DOHH2 (cell line): ENCODE data around the gene EMILIN3.

Source experiments
- EZH2phosphoT487 ChIP-seq: fragments of 200-600 bp; sonication (generic); IDR thresholded peaks from 2 replicates; pipeline ENCODE4 v1.6.1; 2017; ENCODE audit warnings: borderline replicate concordance, mild to moderate bottlenecking, antibody characterized with exemption, low read length, moderate library complexity, mixed read lengths
- TF ChIP-seq, protein P1 (sequence below): fragments of 200-600 bp; sonication (generic); IDR thresholded peaks from one replicate; pipeline ENCODE4 v1.5.1; 2014; ENCODE audit warnings: antibody characterized with exemption, mild to moderate bottlenecking, low read depth, low read length; ENCODE audit not compliant: poor library complexity, severe bottlenecking

DNA sequence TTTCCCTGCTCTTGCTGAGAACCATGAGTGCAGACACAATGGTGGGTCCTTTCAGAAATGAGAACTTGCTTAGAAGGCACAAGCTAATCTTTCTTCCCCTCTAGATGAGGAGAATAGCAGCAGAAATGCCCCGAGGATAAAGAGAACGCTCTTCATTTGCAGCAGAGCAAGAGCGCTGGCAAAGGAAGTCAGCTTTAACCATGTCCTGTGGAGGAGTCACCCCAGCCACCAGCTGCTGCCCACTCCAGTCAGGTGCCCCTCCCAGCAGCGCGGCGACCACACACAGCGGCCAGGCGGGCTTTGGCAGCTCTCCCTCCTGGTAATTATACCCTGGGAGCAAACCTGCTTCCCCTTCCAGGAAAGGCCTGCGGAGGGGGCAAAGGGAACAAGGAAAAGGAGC lies 42.4 kb upstream of the EMILIN3 start:
- TF ChIP-seq, protein P1, sequence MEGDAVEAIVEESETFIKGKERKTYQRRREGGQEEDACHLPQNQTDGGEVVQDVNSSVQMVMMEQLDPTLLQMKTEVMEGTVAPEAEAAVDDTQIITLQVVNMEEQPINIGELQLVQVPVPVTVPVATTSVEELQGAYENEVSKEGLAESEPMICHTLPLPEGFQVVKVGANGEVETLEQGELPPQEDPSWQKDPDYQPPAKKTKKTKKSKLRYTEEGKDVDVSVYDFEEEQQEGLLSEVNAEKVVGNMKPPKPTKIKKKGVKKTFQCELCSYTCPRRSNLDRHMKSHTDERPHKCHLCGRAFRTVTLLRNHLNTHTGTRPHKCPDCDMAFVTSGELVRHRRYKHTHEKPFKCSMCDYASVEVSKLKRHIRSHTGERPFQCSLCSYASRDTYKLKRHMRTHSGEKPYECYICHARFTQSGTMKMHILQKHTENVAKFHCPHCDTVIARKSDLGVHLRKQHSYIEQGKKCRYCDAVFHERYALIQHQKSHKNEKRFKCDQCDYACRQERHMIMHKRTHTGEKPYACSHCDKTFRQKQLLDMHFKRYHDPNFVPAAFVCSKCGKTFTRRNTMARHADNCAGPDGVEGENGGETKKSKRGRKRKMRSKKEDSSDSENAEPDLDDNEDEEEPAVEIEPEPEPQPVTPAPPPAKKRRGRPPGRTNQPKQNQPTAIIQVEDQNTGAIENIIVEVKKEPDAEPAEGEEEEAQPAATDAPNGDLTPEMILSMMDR: no peak
- TF ChIP-seq EZH2phosphoT487: no peak
